Liver (tissue), 9 donors: ENCODE results near the gene SCUBE1. TPM values are rescaled to one million over a fixed set of nuclear protein-coding genes. Genes with fewer than 3 reads are reported as not detected.

Experiments used
- DNase-seq: peaks from one replicate; pipeline ENCODE4 v3.0.0-alpha.2; 2017; ENCODE audit warnings: low spot score
- H3K27ac ChIP-seq, 2 donors: one replicate each; pipeline ENCODE4 v1.7.0; 2013; ENCODE audit warnings: inconsistent platforms in 2 of 2, low read length in 2 of 2, control low read depth in 1 of 2, low read depth in 1 of 2, mild to moderate bottlenecking in 1 of 2
- H3K27me3 ChIP-seq, 4 donors: one replicate each; pipeline versions ENCODE4 v1.6.1 to v1.7.0; 2013; ENCODE audit warnings: low read length in 3 of 4, inconsistent platforms in 1 of 4, mild to moderate bottlenecking in 1 of 4, moderate library complexity in 1 of 4; ENCODE audit not compliant: control insufficient read depth in 4 of 4, insufficient read depth in 4 of 4
- H3K36me3 ChIP-seq, 4 donors: one replicate each; pipeline versions ENCODE4 v1.6.1 to v1.7.0; 2013; ENCODE audit warnings: low read length in 3 of 4, mild to moderate bottlenecking in 3 of 4, low read depth in 1 of 4, moderate library complexity in 1 of 4; ENCODE audit not compliant: control insufficient read depth in 4 of 4, insufficient read depth in 3 of 4
- H3K4me1 ChIP-seq, 4 donors: one replicate each; pipeline versions ENCODE4 v1.6.1 to v1.7.0; 2013; ENCODE audit warnings: low read length in 3 of 4, mild to moderate bottlenecking in 3 of 4, moderate library complexity in 1 of 4; ENCODE audit not compliant: control insufficient read depth in 4 of 4, insufficient read depth in 4 of 4
- H3K4me3 ChIP-seq, 3 donors: one replicate each; pipeline versions ENCODE4 v1.6.1 to v1.7.0; 2013; ENCODE audit warnings: low read length in 3 of 3, control low read depth in 1 of 3, low read depth in 1 of 3, mild to moderate bottlenecking in 1 of 3
- H3K9ac ChIP-seq, 2 donors: one replicate each; pipeline ENCODE4 v1.7.0; 2013; ENCODE audit warnings: low read length in 2 of 2, mild to moderate bottlenecking in 2 of 2, moderate library complexity in 2 of 2, control low read depth in 1 of 2, low read depth in 1 of 2
- H3K9me3 ChIP-seq, 4 donors: one replicate each; pipeline versions ENCODE4 v1.6.1 to v1.7.0; 2013; ENCODE audit warnings: low read length in 3 of 4; ENCODE audit not compliant: control insufficient read depth in 4 of 4
- ATF3 ChIP-seq: IDR thresholded peaks from 2 replicates; pipeline ENCODE4 v1.6.1; 2016; ENCODE audit warnings: antibody characterized with exemption
- EGR1 ChIP-seq, 2 donors: IDR thresholded peaks; 2 replicates each; pipeline ENCODE4 v1.6.1; 2016 to 2018; ENCODE audit warnings: antibody characterized with exemption in 2 of 2, low read depth in 2 of 2
- FOXA1 ChIP-seq: IDR thresholded peaks from 2 replicates; pipeline ENCODE4 v1.6.1; 2016; ENCODE audit warnings: antibody characterized with exemption
- FOXA2 ChIP-seq: IDR thresholded peaks from 2 replicates; pipeline ENCODE4 v1.6.1; 2016; ENCODE audit warnings: antibody characterized with exemption
- GABPA ChIP-seq, 2 donors: IDR thresholded peaks in 1 of 2; conservative IDR thresholded peaks in 1 of 2; 2 replicates each; pipeline ENCODE4 v1.6.1; 2016; ENCODE audit warnings: antibody characterized with exemption in 2 of 2, mild to moderate bottlenecking in 1 of 2, moderate library complexity in 1 of 2
- HNF4A ChIP-seq, 2 donors: conservative IDR thresholded peaks; 2 replicates each; pipeline ENCODE4 v1.6.1; 2016; ENCODE audit warnings: antibody characterized with exemption in 2 of 2, mild to moderate bottlenecking in 2 of 2
- HNF4G ChIP-seq: IDR thresholded peaks from 2 replicates; pipeline ENCODE4 v1.6.1; 2016; ENCODE audit warnings: antibody characterized with exemption
- JUND ChIP-seq, 2 donors: IDR thresholded peaks; 2 replicates each; pipeline ENCODE4 v1.6.1; 2016; ENCODE audit warnings: antibody characterized with exemption in 2 of 2
- MAX ChIP-seq: IDR thresholded peaks from 2 replicates; pipeline ENCODE4 v1.6.1; 2016; ENCODE audit warnings: antibody characterized with exemption
- NR2F2 ChIP-seq: IDR thresholded peaks from 2 replicates; pipeline ENCODE4 v1.6.1; 2016; ENCODE audit warnings: antibody characterized with exemption
- RAD21 ChIP-seq, 2 donors: IDR thresholded peaks; 2 replicates each; pipeline ENCODE4 v1.6.1; 2016; ENCODE audit warnings: antibody characterized with exemption in 2 of 2, mild to moderate bottlenecking in 2 of 2
- REST ChIP-seq: IDR thresholded peaks from 2 replicates; pipeline ENCODE4 v1.6.1; 2016; ENCODE audit warnings: antibody characterized with exemption, mild to moderate bottlenecking
- RXRA ChIP-seq, 2 donors: IDR thresholded peaks; 2 replicates each; pipeline ENCODE4 v1.6.1; 2017 to 2018; ENCODE audit warnings: antibody characterized with exemption in 2 of 2, mild to moderate bottlenecking in 1 of 2
- SP1 ChIP-seq: IDR thresholded peaks from 2 replicates; pipeline ENCODE4 v1.6.1; 2018; ENCODE audit warnings: antibody characterized with exemption, mild to moderate bottlenecking
- YY1 ChIP-seq: IDR thresholded peaks from 2 replicates; pipeline ENCODE4 v1.6.1; 2016; ENCODE audit warnings: antibody characterized with exemption, mild to moderate bottlenecking
- WGBS: extraction: QIAGEN DNeasy Blood & Tissue Kit; methylation state at CpG from one replicate; pipeline ENCODE4 v1.1.7; 2013; 5-methylcytosine and 5-hydroxymethylcytosine counted together
- polyA plus RNA-seq, 2 donors: library from polyadenylated mRNA; stranded (reverse) in 1 of 2; unstranded in 1 of 2; fragments of 200-250 nt in 1 of 2; fragments of >200 nt in 1 of 2; fragmentation: Nextera tagmentation in 1 of 2; extraction: Ambion mirVana in 1 of 2; gene quantifications; one replicate each; pipeline versions ENCODE4 v1.2.1 to v1.2.3, GENCODE V29; 2013 to 2015
- total RNA-seq, 2 donors: library from RNA; depleted of rRNA; stranded (reverse); fragments of >200 nt; gene quantifications; one replicate each; pipeline ENCODE4 v1.2.3, GENCODE V29; 2014
- TF ChIP-seq, protein P1 (sequence below): fragments of 150-350 bp; IDR thresholded peaks from 2 replicates; pipeline ENCODE4 v1.5.1; 2017; ENCODE audit warnings: improper control_type of control experiment, low read depth, low read length; ENCODE audit not compliant: missing input control
- TF ChIP-seq, protein P2 (sequence below): IDR thresholded peaks from 2 replicates; pipeline ENCODE4 v1.6.1; 2016; ENCODE audit warnings: antibody characterized with exemption
- donor health status: healthy.
- donor health status: healthy.
- donor health status: healthy.
- donor health status: healthy.
- donor health status: healthy.

The SCUBE1 gene
- total and polyA plus RNA-seq, 4 donors = 0.07 to 0.46 (median 0.08) TPM; not detected in 1

DNA sequence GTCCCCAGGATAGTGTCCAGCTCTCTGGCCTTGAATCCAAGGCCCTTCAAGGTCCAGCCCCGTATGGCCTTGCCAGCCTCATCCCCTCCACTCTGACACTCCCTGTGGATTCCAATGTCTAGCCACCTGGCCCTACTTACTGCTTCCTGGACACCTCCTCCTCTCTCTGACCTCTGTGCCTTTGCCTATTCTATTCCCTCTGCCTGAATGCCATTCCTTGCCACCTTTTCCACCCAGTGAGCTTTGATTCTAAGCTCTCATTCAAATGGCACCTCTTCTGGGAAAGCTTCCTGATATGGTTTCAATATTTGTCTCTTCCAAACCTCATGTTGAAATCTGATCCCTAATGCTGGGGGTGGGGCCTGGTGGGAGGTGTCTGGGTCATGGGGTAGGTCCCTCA lies 124.4 kb downstream of the SCUBE1 start:
- no peak overlapping the region for H3K9ac ChIP-seq
- TF ChIP-seq GABPA (IDR thresholded peaks at IDR 0.05 in 1 of 2, conservative IDR thresholded peaks at IDR 0.05 in 1 of 2) = no peak
- TF ChIP-seq MAX = no peak
- TF ChIP-seq ATF3 = no peak
- TF ChIP-seq REST = no peak
- no peak for TF ChIP-seq EGR1 (IDR thresholded peaks at IDR 0.05; ENCODE audit: low read depth in 2 of 2)
- TF ChIP-seq SP1 = no peak
- no peak for TF ChIP-seq FOXA1
- TF ChIP-seq HNF4A (conservative IDR thresholded peaks at IDR 0.05) = no peak
- TF ChIP-seq JUND (IDR thresholded peaks at IDR 0.05) = no peak
- TF ChIP-seq, protein P1, sequence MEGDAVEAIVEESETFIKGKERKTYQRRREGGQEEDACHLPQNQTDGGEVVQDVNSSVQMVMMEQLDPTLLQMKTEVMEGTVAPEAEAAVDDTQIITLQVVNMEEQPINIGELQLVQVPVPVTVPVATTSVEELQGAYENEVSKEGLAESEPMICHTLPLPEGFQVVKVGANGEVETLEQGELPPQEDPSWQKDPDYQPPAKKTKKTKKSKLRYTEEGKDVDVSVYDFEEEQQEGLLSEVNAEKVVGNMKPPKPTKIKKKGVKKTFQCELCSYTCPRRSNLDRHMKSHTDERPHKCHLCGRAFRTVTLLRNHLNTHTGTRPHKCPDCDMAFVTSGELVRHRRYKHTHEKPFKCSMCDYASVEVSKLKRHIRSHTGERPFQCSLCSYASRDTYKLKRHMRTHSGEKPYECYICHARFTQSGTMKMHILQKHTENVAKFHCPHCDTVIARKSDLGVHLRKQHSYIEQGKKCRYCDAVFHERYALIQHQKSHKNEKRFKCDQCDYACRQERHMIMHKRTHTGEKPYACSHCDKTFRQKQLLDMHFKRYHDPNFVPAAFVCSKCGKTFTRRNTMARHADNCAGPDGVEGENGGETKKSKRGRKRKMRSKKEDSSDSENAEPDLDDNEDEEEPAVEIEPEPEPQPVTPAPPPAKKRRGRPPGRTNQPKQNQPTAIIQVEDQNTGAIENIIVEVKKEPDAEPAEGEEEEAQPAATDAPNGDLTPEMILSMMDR = no peak
- no peak for TF ChIP-seq NR2F2
- TF ChIP-seq RXRA (IDR thresholded peaks at IDR 0.05) = no peak
- no peak for TF ChIP-seq RAD21 (IDR thresholded peaks at IDR 0.05)
- H3K27me3 ChIP-seq = no peaks in the 10 kb centered on the region
- no peak overlapping the region for H3K27ac ChIP-seq
- DNase-seq = no peak
- 81% methylated on average over 1 of the region's 1 CpG for WGBS
- no peaks in the 10 kb centered on the region for H3K9me3 ChIP-seq
- H3K4me1 ChIP-seq = peaks cover 0 to 4% (median 0%) of the 10 kb centered on the region in 4 donors
- no peak overlapping the region for H3K4me3 ChIP-seq
- no peaks in the 10 kb centered on the region for H3K36me3 ChIP-seq

- DNase-seq = no peak
- Histone ChIP-seq H3K27ac (no peak overlapping the region), H3K9ac (no peak overlapping the region), H3K4me1 (peaks cover 0 to 4% (median 0%) of the 10 kb centered on the region in 4 donors), H3K9me3 (no peaks in the 10 kb centered on the region), H3K4me3 (no peak overlapping the region), H3K36me3 (no peaks in the 10 kb centered on the region), H3K27me3 (no peaks in the 10 kb centered on the region)
- WGBS = 87% methylated on average over 32 of the region's 32 CpGs
- TF ChIP-seq YY1 = no peak
- no peak for TF ChIP-seq JUND (IDR thresholded peaks at IDR 0.05)
- TF ChIP-seq HNF4G = no peak
- TF ChIP-seq, protein P1 = no peak
- TF ChIP-seq HNF4A (conservative IDR thresholded peaks at IDR 0.05) = no peak
- no peak for TF ChIP-seq GABPA (IDR thresholded peaks at IDR 0.05 in 1 of 2, conservative IDR thresholded peaks at IDR 0.05 in 1 of 2)
- no peak for TF ChIP-seq FOXA2
- TF ChIP-seq, protein P2, sequence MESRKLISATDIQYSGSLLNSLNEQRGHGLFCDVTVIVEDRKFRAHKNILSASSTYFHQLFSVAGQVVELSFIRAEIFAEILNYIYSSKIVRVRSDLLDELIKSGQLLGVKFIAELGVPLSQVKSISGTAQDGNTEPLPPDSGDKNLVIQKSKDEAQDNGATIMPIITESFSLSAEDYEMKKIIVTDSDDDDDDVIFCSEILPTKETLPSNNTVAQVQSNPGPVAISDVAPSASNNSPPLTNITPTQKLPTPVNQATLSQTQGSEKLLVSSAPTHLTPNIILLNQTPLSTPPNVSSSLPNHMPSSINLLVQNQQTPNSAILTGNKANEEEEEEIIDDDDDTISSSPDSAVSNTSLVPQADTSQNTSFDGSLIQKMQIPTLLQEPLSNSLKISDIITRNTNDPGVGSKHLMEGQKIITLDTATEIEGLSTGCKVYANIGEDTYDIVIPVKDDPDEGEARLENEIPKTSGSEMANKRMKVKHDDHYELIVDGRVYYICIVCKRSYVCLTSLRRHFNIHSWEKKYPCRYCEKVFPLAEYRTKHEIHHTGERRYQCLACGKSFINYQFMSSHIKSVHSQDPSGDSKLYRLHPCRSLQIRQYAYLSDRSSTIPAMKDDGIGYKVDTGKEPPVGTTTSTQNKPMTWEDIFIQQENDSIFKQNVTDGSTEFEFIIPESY = no peak
- TF ChIP-seq RAD21 (IDR thresholded peaks at IDR 0.05) = no peak
- TF ChIP-seq REST = no peak
These were observed 125.7 kb downstream of the SCUBE1 start for GRCh38 chr22:43217285-43218030.
